GM19372 (cell line): ENCODE measurements around the gene POLD4.
"Not testable (repeated sequence)": the region's sequence is repeated elsewhere in the genome, so short reads cannot be mapped to it uniquely, and the experiment has no call there.

Experiments used
- ATAC-seq: cut with Tn5 transposase; IDR thresholded peaks from one replicate; pipeline ENCODE4 v1.9.1; 2021; ENCODE audit warnings: mild to moderate bottlenecking, low read depth, moderate library complexity; ENCODE audit not compliant: unreplicated experiment

The POLD4 gene

DNA sequence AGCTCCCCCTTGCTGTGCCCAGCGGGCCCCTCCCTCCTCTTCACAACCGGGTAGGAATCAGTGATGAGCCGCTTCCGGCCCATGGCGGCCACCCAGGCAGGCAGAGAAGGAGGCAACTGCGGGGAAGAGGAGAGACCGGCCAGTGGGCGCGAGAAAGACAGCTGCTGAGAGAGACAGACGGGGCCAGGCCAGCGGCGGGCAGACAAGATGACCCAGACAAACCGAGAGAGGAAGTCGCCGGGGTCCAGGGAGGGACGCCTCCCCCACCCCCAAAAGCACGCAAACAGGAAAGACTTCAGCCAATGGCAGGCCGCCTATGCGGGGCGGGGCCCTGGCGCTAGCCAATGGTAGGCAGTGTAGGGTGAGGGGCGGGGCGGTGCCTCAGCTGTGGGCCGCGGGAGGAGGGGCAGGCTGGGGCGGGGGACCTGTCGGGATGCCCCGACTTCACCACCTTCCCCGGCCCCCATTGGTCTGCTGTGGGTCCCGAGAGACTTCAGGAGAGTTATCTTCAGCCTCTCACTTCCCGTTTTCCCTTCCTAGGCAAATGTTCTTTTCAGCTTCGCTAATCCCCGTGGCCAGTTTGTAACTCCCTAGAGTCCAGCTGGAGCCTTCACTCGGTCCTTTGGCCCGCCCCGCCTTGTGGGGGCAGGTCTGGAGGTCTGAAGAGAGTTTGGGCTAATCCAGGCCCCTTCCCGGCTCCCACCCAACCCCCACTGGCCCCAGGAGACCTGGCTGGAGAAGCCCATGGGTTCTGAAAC lies at the start of gene POLD4:
POLD4 (minus strand) TSS at position 230 of the 758 bp plus-strand sequence; CDS start at position 83, 147 bp downstream.
- peak; percentile 87 for ATAC-seq

DNA sequence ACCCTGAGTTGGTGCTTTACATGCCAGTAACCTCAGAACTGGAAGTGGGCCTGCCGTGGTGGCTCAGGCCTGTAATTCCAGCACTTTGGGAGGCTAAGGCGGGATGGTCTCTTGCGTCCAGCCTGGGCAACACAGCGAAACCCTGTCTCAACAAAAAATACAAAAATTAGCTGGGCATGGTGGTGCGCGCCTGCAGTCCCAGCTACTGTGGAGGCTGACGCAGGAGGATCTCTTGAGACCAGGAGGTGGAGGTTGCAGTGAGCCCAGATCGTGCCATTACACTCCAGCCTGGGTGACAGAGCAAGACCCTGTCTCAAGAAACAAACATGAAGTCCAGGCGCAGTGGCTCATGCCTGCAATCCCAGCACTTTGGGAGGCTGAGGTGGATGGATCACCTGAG lies 49.7 kb upstream of the POLD4 start:
- ATAC-seq = not testable (repeated sequence)

DNA sequence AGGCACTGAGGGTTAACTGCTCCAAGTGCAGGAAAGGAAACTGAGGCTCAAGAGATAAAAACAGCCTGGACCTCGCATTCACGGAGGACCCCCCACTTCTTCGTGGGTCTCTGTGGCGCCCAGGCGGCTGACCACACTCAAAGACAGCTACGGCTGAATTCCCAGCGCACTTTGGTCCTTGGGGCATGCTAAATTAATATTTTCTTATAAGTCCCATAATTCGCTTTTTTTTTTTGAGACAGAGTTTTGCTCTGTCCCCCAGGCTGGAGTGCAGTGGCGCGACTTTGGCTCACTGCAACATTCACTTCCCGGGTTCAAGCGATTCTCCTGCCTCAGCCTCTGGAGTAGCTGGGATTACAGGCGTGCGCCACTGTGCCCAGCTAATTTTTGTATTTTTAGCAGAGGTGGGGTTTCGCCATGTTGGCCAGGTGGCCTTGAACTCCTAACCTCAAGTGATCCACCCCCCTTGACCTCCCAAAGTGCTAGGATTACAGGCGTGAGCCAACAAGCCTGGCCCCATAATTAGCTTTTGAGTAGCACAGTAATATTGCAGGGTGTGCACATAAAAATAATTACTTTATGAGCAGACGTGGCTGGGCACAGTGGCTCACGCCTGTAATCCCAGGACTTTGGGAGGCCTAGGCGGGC lies 49.0 kb upstream of the POLD4 start:
- not testable (repeated sequence) for ATAC-seq

DNA sequence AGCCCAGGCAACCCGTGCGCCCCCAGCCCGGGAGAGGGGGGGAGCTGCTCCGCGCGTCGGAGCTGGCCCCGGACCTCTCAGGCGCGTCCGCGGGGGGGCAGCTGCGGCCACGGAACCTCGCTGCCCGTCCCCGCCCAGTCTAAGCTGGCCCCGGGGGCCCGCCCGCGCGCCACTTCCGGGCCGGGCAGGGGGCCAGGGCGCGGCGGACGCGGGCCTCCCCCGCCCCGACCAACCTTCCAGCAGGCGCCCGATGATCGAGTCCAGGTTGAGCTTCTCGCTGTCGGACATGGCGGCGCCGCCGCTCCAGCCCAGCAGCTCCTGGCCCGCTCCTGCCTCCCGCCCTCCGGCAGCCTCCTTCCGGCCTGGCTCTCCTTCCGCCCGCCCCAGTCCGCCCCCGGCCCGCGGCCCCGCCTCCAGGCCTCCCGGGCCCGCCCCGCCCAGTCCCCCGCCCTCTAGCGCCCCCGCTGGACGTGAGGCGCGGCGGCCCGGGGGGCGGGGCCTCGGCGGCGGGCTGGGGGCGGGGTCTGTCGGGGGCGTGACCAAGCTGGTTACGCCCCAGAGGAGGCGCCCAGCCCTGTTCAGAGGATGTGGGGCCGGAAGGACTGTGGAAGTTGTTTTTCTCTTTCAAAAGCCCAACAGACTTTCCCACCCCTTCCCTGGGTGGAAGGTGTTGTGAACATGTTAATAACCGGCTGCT lies 48.3 kb upstream of the POLD4 start, which contains the start of gene PPP1CA:
PPP1CA (minus strand) TSS at position 364 of the 697 bp plus-strand sequence; CDS start at position 288, 76 bp downstream.
- peak; percentile 69 for ATAC-seq

DNA sequence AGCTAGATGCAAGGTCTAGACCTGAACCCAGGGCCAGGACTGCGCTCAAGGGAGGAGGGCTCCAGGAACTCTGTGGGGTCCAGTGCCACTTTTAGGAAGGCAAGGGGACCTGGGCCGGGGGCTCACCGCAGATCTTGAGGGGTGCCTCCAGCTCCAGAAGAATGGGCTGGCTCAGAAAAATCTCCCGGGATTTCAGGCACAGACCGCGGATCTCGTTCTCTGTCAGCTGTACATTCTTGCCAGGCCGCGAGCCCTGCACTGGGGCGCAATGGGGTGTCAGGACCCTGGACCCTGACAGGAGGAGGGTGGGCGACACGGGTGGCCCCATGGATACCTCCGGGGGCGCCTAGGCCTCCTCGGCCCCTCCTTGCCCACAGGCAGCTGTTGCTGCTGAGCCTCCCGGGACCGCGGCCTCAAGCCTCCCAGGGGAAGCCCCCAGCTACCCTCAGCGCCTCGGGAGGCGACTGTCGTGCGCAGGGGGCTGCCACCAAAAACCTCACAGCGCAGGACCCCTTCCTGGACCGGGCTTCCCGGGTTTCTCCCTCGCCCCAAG lies 47.7 kb upstream of the POLD4 start:
- ATAC-seq = peak; percentile 6

DNA sequence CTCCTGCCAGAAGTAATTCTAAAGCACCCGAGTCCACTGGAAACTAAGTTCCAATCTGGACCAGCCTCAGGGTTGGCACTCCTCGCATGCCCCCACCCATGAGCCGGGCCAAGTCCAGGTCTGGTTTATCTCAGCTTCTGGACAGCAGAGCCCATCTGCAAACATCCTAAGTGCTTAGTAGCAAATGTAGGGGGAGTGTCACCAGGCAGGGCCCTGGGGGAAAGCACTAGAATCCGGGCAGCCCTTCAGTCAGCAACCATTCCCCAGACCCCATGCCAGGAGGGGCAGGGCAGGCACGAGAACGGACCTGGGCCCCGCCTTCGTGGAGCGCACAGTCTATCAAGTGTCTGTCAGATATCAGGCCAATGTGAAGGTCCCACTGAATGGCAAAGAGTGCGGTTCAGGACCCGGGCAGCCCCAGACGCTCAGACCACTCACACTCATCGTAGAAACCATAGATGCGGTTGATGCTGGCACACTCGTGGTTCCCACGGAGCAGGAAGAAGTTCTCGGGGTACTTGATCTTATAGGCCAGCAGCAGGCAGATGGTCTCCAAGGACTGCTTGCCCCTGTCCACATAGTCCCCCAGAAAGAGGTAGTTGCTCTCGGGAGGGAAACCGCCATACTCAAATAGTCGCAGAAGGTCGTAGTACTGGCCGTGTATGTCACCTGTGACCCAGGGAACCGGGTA lies 47.0 kb upstream of the POLD4 start:
- ATAC-seq = no peak

DNA sequence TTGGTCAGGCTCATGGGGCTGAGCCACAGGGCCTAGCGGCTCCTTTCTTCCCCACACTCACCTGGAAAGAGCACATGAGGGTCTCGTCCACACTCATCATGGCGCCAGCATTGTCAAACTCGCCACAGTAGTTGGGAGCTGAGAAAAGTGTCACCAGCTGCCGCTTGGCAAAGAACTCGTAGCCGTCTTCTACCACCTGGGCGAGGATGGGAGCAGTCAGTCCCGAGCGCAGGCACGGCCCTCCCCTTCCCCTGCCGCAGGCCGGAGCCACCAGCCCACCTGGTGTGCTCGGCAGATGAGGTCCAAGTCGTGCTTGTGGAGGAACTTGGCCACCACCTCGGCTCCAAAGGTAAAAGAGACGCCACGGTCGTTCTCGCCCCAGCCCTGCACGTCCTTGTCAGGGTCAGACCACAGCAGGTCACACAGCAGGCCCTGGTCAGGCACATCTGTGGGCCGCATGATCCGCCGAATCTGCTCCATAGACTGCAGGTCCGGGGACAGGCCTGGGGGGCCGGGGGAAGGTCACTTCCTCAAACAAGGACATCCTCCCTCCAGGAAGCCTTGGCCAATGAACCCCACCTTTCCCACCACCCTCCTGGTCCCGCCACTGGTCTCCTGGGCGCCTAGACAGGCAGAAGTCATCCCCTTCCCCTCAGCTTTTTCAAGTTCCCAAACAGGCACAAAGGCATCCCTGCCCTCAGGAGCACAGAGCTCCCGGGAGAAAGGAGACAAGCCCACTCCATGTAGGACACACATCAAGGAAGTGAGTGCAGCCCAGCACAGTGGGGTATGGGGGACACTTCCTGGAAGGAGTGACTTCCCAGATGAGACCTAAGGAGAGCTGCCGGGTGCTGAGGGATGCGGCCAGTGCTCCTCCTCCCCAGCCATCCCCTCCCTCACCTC lies 45.6 kb upstream of the POLD4 start:
- ATAC-seq = no peak

DNA sequence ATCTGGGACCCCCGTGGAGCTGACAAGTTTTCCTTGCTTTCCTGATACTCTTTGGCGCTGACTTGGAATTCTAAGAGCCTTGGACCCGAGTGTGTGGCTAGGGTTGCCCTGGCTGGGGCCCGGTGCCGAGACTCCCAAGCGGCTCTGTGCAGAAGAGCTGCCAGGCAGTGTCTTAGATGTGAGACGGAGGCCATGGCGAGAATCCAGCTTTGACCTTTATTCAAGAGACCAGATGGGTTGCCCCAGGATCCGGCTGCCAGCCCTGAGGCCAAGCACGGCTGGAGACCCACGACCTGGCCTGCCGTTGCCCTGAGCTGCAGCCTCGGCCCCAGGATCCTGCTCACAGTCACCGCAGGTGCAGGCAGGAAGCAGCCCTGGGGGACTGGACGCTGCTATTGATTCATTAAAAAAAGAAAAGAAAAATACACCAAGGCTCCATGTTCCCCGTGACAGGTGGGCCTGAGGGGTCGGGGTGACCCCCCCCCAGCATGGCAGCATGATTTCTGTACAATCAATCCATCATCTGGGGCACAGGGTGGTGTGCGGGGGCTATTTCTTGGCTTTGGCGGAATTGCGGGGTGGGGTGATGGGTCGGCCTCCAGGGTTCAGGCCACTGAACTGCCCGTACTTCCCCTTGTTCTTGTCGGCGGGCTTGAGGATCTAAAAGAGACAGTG lies 44.8 kb upstream of the POLD4 start:
- no peak for ATAC-seq

DNA sequence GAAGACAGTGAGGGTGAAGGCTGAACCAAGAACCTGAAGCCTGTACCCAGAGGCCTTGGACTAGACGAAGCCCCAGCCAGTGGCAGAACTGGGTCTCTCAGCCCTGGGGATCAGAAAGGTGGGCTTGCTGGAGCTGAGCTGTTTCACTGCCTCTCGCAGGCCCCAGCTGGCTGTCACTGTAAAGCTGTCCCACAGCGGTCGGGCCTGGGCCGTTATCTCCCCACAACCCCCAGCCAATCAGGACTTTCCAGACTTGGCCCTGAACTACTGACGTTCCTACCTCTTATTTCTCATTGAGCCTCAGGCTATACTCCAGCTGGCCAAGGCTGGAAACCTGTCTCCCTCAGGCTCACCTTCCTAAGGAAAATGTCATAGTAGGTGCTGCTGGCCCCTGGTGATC lies 44.2 kb upstream of the POLD4 start:
- ATAC-seq = no peak

DNA sequence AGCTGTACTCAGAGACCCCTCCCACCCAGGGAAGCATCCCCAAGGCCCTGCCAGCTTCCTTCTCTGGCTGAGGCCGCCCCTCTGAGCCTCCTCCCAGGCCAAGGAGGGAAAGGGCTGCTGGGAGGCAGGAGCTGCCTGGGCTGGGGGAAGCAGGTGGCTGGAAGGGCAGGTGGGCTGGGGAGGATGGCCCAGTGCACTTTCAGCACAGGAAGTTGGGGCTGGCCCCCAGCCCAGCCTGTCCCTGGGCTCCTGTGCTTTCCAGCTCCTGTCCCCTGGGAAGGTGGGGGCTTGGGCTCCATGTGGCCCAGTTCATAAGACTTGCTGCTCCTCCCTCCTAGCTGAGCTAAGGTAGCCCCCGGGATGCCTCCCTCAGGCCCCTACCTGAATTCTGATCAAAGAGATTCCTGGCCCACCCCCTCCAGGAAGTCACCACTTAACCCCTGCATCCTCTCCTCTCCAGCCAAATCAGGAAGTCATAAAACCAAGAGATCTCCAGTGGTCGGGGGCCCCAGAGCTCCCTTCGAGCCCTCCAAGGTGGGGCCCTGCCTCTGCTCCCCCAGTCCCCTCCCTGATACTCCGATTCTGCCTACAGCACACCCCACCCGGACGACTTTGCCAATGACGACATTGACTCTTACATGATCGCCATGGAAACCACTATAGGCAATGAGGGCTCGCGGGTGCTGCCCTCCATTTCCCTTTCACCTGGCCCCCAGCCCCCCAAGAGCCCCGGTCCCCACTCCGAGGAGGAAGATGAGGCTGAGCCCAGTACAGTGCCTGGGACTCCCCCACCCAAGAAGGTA lies 43.4 kb upstream of the POLD4 start:
- ATAC-seq = no peak

DNA sequence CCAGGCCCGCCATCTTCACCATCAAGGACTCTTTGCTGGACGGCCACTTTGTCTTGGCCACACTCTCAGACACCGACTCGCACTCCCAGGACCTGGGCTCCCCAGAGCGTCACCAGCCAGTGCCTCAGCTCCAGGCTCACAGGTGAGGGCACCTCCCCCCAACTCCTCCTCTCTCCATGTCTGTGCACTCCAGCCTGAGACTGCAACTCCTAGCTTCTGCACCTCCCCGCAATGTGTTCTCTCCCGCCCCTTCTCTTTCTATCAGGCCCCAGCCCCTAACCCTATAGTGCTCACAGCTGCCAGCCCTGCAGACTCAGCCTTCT lies 42.9 kb upstream of the POLD4 start:
- no peak for ATAC-seq

DNA sequence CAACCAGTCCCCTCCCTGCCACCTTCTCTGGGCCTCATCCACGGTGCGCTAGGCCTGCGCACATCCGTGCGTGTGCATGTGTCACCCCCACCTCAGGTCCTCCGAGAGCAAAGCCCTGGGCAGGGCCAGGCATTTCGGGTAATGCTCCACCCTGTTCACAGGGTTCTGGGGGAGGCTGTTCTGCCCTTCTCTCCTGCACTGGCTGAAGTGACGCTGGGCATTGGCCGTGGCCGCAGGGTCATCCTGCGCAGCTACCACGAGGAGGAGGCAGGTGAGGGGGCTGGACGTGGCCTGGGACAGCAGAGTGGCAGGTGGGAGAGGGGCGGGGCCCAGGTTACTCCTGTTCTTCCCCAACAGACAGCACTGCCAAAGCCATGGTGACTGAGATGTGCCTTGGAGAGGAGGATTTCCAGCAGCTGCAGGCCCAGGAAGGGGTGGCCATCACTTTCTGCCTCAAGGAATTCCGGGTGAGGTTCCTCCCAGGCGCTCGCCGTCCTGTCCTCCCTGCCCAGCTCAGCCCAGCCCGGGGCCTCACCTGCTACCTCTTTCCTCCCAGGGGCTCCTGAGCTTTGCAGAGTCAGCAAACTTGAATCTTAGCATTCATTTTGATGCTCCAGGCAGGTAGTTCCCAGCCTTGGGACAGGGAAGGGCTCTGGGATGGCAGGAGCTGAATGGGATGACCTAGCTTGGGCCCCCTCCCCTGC lies 42.4 kb upstream of the POLD4 start:
- no peak for ATAC-seq

DNA sequence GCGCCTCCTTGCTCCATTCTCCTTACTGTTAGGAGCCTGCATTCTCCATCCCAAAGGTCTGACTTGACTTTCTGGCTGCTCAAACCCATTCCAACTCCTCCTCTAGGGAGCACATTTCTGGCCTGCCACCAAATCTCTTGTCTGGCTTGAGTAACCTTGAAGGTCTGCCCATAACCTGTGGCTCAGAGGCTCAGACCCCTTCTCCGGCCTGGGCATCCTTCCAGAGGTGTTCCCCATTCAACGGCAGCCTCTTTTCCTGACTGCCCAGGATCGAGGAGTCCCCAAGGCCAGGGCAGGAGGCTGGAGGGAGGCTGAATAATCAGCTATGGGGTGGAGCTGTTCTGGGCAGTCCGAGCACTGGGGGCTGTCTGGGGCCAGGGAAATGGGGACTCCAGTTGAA lies 40.6 kb upstream of the POLD4 start:
- no peak for ATAC-seq

DNA sequence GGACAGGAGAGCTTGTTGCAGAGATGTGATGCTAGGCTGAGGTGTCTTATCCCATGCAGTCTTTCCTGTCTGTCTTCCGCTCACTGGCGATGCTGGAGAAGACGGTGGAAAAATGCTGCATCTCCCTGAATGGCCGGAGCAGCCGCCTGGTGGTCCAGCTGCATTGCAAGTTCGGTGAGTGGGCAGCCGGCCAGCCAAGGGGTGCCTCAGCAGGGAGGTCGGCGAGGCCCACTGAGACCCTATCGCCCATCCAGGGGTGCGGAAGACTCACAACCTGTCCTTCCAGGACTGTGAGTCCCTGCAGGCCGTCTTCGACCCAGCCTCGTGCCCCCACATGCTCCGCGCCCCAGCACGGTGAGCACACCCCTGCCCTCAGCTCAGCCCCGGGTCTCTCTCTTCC lies 40.1 kb upstream of the POLD4 start:
- no peak for ATAC-seq

DNA sequence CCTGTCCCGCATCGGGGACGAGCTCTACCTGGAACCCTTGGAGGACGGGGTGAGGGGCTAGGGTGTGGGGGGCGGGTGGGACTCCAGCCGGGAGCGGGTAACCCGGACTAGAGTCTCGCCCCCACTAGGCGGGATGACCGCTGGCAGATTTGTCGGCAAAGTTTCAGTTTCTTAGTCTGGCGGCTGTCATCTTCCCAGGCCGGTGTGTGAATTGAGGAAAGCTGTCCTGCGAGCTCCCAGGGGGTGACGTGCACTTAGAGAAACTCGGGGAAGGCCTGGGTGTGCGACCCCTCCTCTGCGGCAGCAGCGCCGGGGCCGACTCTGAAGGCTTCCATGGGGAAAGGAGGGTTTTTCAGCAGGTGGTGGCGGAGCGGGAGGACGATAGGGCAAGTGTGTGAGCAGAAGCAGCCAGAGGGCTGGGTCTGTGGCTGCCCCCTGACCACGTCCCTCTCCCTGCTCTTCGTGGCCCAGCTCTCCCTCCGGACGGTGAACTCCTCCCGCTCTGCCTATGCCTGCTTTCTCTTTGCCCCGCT lies 38.9 kb upstream of the POLD4 start:
- peak; percentile 12 for ATAC-seq

DNA sequence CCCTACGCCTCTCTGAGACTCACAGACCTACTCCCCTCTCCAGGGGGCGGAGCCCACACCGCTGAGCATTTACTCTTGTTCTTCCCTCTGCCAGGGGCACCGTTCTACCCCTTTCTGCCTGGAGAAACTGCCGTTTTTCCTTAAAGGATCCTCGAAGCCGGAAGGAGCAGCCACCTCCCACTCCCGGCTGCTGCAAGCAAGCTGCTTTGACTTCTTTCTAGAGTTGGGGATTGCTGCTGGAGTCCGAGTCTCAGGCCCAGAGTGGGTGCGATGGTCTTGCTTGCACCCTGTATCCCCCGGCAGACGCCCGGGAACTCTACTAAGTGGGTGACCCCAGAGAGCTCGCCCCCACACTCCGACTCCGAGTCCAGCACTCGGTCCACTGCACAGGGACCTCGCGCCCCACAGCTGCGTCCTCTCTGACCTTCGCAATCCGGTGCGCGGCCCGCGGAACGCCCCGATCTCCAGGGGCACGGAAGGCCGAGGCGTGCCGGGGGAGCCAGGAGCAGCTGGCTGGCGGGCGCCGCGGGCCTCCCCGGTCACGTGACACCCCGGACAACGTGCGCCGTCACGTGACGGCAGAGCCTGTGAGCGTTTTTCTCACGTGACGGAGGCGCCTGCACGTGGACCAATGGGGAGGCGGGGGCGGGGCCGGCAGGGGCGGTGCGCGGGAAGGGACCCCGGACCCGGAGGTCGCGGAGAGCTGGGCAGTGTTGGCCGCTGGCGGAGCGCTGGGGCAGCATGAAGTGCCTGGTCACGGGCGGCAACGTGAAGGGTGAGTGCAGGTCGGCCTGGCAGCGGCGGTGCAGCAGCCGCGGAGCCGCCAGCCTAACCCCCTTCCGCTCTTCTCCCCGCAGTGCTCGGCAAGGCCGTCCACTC lies 38.2 kb upstream of the POLD4 start, which contains the start of gene RAD9A:
RAD9A (plus strand) TSS at position 683 of the 879 bp plus-strand sequence; CDS start at position 742, 59 bp downstream.
- peak; percentile 67 for ATAC-seq
